ENCODE measurements around the gene TEKT4. TPM values are rescaled to one million over a fixed set of nuclear protein-coding genes. Genes with fewer than 3 reads are reported as not detected.
"Not testable (repeated sequence)": the region's sequence is repeated elsewhere in the genome, so short reads cannot be mapped to it uniquely, and the experiment has no call there.

TEKT4 gene, protein sequence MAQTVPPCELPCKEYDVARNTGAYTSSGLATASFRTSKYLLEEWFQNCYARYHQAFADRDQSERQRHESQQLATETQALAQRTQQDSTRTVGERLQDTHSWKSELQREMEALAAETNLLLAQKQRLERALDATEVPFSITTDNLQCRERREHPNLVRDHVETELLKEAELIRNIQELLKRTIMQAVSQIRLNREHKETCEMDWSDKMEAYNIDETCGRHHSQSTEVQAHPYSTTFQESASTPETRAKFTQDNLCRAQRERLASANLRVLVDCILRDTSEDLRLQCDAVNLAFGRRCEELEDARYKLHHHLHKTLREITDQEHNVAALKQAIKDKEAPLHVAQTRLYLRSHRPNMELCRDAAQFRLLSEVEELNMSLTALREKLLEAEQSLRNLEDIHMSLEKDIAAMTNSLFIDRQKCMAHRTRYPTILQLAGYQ
- total RNA-seq (2014; rRNA removed; shearing (Covaris generic); ENCODE audit: low replicate concordance) = not detected in 2 replicates

- no peak for DNase-seq (ENCODE audit: low read depth)
- in situ Hi-C loops (cut with HindIII; ENCODE audit: low pct_unique_long_range_greater_than_20kb, low sequenced_read_pairs) = no loop called here
Observed at GRCh38 chr2:94871226-94872087, at the start of gene TEKT4. Gene TEKT4 (plus strand): TSS chr2:94871430. CDS start chr2:94871580, 150 bp downstream.

DNA sequence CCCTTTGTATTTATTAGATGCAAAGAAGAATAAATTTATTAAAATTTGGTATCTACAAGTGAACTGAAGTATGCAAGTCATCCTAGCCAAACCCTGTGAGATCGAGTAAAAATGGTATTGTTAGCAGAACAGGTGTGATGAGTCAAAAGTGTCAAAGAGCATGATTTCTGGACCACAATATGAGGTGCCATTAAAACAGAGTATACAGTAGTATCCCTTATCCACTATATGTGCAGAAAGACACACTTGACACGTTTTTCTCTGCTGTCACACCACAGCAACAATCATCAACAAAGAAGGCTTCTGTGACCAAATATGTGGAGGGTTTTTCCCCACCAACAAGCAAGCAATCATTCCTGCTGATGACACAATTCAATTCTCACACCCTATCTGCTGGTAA, 32.0 kb upstream of the TEKT4 start:
- in situ Hi-C loops (cut with HindIII; ENCODE audit: low pct_unique_long_range_greater_than_20kb, low sequenced_read_pairs); DNase-seq (ENCODE audit: low read depth): not testable (repeated sequence)

DNA sequence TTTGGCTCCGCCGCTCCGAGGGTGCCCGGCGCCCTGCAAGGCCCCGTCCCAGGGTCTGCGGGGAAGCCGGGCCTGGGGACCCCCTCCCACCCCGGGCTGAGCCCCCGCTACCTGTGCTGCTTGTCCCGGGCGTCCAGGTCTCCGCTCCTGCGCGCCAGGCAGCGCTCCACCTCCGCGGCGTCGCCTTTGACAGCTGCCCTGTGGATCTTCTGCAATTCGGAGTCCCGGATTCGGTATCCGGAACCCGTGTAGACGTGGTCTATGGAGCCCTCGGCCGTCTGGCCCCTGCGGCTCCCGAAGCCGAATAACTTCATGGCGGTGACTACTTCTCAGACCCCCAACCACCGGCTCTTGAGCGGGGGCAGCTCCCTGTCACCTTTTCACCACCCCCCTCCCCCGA, 14.4 kb upstream of the TEKT4 start:
- in situ Hi-C loops (cut with HindIII; ENCODE audit: low pct_unique_long_range_greater_than_20kb, low sequenced_read_pairs); DNase-seq (ENCODE audit: low read depth): not testable (repeated sequence)

DNA sequence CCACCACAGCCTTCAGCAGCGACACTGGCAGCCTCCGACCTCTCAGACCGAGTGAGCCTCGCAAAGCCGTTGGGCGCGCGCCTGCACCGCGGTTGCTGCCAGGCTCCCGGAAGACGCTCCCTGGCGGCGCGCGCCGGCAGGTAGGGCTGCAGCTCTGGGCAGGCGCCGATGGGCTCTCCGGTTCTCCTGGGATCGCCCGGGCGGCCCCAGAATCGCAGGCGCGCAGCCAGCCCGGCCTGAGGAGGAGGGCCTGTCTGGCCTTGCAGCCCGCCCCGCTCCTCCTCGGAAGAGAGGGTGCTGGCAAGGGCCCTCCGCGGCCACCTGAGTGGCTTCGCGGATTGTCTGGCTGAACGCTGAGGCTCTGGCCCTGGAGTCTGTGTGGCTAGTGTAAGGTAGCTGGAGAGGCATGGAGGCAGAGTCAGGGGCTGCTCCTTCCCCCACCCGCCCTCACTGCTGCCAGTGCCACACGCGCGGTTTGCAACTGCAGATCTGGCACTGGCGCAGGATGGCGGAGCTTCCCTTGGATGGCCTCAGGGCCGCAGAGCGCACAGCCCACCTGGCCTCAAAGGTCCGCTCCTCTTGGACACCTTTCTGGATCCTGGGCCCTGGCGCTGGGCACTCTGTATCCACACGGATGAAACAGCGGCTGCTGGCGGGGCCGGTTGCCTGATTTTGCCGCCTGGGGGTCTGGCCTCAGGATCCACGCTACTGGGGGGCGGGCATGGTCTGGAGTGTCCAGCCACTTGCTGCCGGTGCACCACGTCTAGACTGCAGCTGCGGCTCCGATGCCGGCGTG, 13.7 kb upstream of the TEKT4 start:
- in situ Hi-C loops (cut with HindIII; ENCODE audit: low pct_unique_long_range_greater_than_20kb, low sequenced_read_pairs) = not testable (repeated sequence)
- DNase-seq (ENCODE audit: low read depth) = peak; percentile 23

GRCh38 chr2:94858163-94858888, 12.9 kb upstream of the TEKT4 start:
- DNase-seq (ENCODE audit: low read depth); in situ Hi-C loops (cut with HindIII; ENCODE audit: low pct_unique_long_range_greater_than_20kb, low sequenced_read_pairs): not testable (repeated sequence)

DNA sequence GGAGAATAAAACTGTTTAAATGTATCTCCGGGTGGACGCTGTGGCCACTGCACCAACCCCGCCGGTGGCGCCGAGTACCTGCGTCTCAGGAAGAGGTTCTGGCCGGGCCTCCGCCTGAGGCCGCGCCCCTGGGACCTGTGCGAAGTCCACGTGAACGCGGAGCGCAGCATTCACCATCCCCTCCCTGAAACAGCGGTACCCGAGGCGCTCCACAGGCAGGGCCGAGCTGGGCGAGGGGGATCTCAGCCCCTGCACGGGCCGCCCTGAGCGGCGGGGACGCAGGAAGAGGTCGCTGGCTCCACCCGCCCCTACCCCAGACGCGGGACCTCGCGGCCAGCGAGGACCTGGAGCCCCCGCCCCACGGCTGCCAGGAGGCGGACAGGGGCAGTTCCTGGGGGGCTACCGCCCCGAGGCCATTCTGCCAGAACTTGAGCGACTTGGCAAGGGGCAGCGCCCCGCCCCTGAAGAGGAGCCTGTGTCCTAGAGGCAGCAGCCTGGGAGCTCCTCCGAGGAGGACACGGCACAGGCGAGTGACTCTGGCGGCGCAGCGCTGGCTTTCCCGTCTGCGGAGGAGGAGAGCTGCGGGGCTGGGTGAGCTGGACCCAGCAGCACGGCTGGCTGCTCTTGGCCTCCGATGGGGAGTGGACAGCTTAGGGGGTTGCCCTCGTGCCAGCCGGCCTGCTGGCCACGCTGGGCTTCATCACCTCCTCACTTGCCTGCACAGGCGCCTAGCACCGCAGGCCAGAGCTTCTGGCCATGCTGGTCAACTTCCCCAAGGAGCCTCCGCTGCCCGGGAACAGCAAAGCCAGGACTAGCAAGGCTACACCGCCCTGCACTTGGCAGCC, 9.7 kb upstream of the TEKT4 start:
- in situ Hi-C loops (cut with HindIII; ENCODE audit: low pct_unique_long_range_greater_than_20kb, low sequenced_read_pairs) = no loop called here
- no peak for DNase-seq (ENCODE audit: low read depth)

DNA sequence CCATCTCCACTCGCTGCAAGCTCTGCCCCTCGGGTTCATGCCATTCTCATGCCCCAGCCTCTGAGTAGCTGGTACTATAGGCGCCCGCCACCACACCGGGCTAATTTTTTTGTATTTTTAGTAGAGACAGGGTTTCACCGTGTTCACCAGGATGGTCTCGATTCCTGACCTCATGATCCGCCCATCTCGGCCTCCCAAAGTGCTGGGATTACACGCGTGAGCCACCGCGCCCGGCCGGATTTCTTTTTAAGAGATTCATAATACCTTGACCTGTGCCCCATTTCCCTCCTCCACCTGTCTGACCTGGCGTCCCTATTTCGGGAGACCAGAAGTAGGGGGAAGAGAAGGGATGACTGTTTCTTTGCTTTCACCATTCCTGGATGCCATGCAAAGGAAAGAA, 8.3 kb upstream of the TEKT4 start:
- DNase-seq (ENCODE audit: low read depth); in situ Hi-C loops (cut with HindIII; ENCODE audit: low pct_unique_long_range_greater_than_20kb, low sequenced_read_pairs): not testable (repeated sequence)

GRCh38 chr2:94869131-94869530, 2.1 kb upstream of the TEKT4 start:
- in situ Hi-C loops (cut with HindIII; ENCODE audit: low pct_unique_long_range_greater_than_20kb, low sequenced_read_pairs) = no loop called here
- DNase-seq (ENCODE audit: low read depth) = no peak

DNA sequence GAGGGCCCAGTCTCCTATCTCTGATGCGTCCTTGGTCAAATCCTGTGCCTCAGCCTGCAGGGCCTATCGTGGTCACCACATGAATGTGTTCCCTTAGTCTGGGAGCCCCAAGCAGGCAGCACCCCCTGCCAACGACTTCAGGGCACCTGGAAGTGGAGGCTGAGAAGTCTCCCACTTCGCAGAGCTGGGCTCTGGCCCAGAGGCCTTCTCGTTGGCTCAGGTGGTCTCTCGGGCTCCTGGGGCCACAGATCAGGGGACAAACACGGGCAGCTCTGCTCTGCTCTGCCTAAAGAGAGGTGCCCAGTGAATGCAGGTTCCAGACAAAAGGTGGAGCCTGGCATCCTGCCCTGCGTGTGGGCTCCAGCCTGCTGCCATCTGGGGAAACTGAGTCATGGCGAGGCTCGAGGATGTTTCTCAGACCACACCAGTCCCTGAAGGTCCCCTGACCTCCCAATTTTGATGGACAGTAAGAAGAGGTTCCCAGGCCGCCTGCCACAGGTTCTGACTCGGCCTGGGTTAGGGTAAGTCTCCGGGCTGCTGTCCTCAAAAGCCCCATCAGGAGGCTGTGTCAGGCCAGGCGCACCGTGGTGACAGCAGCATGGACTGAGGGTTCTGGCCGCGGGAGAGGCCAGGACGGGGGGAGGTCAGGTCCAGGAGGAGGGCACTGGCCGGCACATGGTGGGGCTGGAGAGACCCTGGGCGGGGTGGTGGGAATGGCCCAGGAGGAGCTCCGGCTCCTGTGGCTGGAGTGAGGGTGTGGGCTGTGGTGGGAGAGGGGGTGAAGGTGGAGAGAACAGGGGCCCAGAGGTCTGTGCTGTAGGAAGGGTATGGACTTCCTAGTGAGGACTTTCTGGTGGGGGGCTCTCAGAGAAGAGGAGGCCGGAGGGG, 1.4 kb upstream of the TEKT4 start:
- DNase-seq (ENCODE audit: low read depth) = no peak
- in situ Hi-C loops (cut with HindIII; ENCODE audit: low pct_unique_long_range_greater_than_20kb, low sequenced_read_pairs) = no loop called here

DNA sequence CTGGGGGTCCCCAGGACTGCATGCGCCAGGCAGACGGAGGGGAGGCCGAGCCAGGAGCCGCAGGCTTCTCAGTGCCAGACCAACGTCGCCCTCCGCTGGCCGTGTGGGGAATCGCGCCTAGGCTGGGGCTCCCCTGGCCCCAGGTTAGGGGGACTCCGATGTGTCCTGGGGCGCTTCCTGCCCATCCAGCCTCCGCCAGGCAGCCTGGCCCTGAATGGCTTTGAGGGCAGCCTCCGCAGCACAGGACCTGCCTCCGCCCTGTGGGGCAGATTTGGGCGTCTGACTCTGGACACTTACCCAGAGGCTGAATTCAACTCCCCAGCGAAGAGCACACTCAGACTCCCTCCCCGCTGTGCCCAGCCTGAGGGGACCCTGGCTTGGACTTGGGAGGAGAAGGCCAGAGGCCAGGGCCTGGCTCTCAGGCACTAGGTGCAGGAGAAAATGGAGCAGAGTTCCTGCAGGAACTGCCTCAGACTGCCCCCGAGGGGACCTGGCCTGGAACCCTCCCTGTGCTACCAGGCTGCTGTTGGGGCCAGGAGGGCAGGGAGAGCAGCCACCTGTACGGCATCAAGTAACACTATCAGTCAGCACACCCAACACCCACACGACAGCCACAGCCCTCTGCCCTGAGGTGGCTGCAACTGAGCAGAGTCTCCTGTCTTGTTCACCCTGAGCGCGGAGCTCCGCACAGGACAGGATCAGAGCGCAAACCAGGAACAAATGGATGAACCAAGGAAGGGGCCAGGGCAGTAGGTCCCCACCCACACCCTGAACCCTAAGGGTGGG, 597 bp upstream of the TEKT4 start:
- no peak for DNase-seq (ENCODE audit: low read depth)
- in situ Hi-C loops (cut with HindIII; ENCODE audit: low pct_unique_long_range_greater_than_20kb, low sequenced_read_pairs) = no loop called here

- DNase-seq (ENCODE audit: low read depth) = no peak
- in situ Hi-C loops (cut with HindIII; ENCODE audit: low pct_unique_long_range_greater_than_20kb, low sequenced_read_pairs) = no loop called here
Observed at GRCh38 chr2:94872088-94872618, 923 bp downstream of the TEKT4 start.

DNA sequence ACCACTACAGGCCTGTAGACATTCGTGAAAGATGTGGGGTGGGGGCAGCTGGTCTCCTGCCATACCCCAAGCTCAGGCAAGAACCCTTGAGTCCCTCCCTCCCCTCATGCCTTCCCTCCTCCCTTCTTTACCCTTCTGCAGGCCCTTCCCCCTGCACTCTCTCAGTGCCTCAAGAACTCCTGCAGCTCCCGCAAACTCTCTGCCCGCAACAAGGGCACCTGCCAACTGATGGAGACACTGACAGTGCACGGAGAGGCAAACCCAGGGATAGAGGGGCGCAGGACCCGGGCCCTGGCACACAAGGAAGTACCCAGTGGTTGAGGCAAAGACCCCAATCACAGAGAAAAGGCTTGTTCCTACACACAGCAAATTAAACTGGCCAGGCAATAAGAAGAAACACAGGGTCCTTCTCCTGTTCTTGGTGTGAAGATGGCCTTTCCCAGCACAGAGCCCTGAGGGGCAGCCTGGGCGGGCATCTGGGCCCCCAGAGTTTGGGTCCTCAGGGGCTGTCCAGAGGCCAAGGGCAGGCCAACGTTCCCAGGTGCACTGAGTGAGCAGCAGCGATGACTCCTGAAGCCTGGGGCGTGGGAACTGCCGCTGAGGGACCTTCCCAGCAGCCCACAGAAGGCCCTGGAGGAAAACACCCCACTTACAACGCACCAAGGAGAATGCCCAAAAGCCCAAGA, 1.6 kb downstream of the TEKT4 start:
- DNase-seq (ENCODE audit: low read depth) = no peak
- in situ Hi-C loops (cut with HindIII; ENCODE audit: low pct_unique_long_range_greater_than_20kb, low sequenced_read_pairs) = no loop called here

DNA sequence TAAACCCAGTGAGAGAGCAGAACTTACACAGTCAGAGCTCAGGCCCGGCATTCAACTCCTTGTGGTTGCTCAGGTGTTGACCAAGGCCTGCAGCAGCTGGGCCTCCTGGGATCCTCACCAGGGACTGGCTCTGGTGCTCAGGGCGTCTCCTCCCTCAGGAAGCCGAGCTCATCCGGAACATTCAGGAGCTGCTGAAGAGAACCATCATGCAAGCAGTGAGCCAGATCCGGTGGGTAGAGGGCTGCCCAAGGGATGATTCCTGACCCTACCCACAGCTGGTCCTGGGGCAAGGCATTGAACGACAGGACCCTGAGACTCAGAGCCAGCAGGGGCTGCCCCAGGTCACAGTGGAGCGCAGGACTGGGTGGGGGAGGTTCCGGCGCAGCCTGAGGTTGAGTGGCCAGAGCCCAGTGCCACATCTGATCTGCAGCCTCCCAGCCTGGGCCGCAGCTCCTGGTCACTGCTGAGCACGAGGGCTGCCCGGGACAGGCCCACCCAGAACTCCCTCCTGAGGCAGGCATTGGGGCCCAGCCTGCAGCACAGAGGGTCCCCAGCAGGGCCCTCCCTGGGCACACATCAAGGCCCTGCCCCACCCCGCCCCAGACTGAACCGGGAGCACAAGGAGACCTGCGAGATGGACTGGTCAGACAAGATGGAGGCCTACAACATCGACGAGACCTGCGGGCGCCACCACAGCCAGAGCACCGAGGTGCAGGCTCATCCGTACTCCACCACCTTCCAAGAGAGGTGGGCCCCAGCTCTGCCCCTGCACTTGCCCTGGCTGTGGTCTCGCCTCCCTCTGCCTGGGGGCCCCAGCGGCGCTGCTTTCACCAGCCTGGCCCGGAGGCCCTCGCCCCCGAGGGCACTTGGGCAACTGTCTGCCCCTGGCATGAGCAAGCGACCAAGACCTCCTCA, 2.4 kb downstream of the TEKT4 start:
- in situ Hi-C loops (cut with HindIII; ENCODE audit: low pct_unique_long_range_greater_than_20kb, low sequenced_read_pairs) = no loop called here
- no peak for DNase-seq (ENCODE audit: low read depth)
